SHP77 (cell line): ENCODE measurements around the gene GK2.

Experiments
- DNase-seq, 2 experiments: peaks; one replicate each; lab custom pipeline; 2025; lab: John Stamatoyannopoulos, UW

Gene GK2

DNA sequence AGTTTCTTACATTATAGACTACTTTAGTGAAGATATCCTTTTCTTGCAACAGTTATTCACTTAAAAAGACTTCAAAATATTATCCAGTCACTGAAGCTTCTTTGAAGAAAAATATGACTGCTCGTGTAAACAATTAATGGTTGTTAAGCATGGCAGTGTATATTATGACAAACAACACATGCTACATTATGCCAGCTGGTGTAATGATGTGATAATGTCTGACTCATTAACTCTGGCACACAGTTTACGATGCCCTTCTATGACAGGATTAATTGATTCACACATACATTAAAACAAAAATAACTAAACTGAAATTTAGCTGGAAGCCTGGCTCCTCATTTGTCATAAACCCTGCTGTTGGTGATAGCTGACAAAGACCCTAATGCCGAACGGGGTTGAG, 22.4 kb downstream of the GK2 start:
- no peak for DNase-seq

DNA sequence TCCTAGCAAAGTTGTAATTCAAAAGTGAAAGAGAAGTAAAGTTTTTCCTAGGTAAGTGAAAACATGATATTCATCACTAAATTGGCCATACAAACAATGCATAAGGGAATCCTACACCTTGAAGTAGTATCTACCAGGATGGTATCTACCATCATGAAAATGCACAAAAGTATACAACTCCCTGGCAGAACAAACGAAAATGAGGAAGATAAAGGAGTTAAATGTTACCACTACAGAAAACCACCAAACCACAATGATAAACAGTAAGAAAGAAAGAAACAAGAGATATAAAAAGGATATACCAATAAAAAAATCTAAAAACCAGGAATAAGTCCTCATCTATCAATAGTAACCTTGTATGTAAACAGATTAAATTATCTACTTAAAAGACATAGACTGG, 26.9 kb downstream of the GK2 start:
- DNase-seq = no peak

DNA sequence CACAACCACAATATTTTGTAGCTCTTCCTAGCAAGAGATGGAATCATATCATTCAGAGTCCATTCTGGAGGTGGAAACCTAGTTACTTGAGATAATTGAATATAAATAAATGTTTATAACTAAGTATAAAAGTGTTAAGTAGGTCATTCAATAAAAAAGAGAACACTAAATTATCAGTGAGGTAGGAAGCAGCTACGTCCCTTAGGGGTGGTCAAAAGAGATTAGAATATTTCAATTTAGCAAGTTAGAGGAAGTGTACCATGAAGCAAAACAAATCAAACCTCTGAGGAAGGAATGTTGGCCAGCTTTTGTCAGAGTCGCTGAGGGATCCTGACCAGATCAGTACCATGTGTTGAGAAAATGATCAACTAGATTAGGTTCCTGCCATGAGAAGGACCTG, 38.0 kb downstream of the GK2 start:
- DNase-seq = no peak

DNA sequence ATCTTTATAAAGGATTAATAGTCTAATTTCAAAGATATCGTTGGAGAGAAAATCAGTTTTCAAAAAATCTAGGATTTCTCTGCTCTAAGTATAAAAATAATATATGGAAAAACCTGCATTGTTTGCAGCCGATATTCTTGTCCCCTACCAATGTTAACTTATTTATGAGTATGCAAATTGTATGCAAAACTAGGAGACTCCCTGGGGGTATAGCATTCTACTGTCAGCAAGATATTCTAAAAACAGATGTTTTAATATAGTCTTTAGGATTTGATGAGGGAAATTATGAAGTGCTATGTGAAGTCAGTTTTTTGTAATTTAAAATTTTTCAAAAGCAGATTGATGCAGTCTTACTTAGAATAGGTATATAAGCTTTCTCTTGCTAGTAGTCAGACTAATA, 40.9 kb downstream of the GK2 start:
- no peak for DNase-seq

DNA sequence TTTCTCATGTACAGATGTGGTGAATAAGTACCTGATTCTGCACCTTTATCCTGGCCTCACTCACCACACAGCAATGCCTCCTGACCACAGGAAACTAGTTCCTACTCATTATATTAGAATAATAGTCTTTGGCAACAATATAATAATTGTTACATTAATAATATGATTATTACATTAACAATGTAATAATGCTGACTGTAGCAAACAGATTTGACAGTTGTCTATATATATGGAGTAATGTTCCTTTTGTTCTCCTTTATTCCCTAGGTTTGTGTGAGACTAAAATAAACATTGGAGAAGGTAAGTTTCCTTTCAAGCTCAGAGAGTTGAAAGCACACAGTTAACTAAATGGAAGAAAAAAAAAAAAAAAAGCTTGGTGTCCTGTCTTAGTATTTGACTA, 41.6 kb downstream of the GK2 start:
- no peak for DNase-seq

DNA sequence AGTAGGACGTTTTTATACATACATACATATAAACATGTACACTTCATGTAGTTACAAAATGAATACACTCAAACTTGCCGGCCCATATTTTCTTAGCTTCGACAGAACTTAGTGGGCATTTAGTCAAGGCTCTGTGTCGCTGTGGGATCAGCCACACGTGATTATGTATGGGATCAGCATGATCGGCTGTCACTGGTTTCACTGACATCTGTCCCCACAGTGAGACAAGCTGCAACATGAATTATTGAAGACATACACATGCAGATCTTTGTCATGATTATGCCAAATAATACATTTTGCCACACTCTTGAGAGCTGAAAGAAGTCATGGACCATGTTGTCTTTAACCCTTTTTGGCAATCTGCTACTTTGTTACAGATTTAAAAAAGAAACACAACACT, 44.0 kb downstream of the GK2 start:
- DNase-seq = no peak

DNA sequence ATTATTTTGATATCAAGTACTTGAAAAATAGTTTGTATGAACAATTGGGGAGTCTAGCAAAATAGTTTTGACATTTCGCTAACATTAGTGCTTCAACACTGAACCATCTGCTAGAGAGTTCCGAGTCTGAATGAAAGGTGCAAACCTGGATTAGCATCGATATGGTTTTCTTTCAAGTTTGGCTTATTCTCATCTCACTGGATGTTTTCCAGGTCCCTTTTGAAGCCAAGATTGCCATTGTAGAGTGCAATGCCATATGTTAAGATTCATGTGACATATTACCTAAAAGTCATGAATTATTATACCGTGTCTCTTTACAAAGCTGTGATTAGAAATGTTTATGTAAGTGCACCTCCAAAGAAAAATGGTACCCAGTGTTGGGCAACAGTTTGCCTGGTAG, 45.4 kb downstream of the GK2 start:
- DNase-seq = no peak

DNA sequence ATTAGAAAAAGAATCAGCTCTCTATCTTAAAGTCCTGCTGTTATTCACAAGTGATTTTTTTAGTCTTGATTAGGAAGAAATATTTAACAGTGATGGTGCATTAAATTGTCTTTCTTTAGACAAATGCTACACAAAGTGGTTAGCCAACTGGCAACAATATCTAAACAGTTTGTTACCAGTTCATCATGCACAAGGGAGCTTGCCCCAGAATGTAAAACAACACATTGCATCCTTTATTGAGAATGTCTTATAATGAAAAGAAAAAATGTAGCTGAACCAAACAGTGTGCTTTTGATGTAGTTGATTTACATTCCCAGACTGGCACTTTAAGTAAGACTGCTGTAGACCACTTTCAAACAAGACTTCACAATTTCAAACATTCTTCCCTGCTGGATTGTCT, 48.0 kb downstream of the GK2 start:
- DNase-seq = no peak

DNA sequence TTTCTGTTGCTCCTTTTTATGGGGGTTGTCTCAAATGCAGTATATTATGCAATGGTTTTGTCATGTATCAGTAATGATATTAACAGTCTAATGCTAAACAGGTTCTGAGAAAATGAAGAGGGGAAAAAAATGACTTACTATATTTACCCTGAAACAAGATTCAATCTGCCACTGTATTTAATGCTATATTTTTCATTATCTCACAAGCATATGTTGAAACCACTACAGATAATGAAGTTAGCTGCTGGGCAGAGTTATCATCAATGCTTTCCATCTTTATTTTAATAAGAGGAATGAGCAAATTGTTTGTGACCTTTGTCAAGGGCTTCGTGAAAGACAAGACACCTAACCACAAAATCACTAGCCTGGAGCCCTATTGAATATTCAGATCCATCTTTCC, 49.6 kb downstream of the GK2 start:
- no peak for DNase-seq

DNA sequence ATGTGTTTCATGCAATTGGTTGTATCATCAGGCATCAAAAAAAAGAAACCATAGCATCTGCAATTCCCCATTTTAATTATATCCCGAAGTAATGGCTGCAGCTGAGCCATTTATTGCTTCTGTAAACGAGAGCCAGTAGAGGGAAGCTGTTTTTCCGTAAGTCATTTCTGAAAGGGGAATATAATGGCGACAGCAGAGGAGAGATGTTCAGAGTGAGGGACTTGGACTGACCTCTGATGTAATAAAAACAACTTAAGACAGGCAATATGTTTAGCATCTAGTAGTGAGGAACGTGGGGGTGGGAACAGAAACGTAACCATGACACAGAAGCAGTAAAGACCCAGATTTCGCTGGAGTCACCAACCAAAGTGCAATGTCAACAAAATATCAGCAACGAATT, 50.7 kb downstream of the GK2 start:
- DNase-seq = no peak
